NB4 (cell line): ENCODE data around the gene SLC12A4.

Source experiments
- DNase-seq: peaks from one replicate; pipeline ENCODE4 v3.0.0; 2010; ENCODE audit warnings: low read depth
- H3K4me3 ChIP-seq: one replicate; pipeline ENCODE4 v1.5.1; 2011; ENCODE audit warnings: mild to moderate bottlenecking, low read depth, low read length, moderate library complexity
- CTCF ChIP-seq: IDR thresholded peaks from one replicate; pipeline ENCODE4 v1.5.1; 2012; ENCODE audit warnings: low read depth, low read length
- MAX ChIP-seq: IDR thresholded peaks from 2 replicates; pipeline ENCODE4 v1.6.1; 2011; ENCODE audit warnings: low read depth, low read length
- MYC ChIP-seq: IDR thresholded peaks from 2 replicates; pipeline ENCODE4 v1.6.1; 2011; ENCODE audit warnings: low read depth, low read length
- POLR2A ChIP-seq: IDR thresholded peaks from 2 replicates; pipeline ENCODE4 v1.6.1; 2011; ENCODE audit warnings: mild to moderate bottlenecking; ENCODE audit not compliant: insufficient read length; ENCODE audit errors: extremely low read depth

SLC12A4 gene

GRCh38 chr16:67944690-67945391 is 23.6 kb downstream of the SLC12A4 start:
- DNase-seq: no peak
- no peak overlapping the region for H3K4me3 ChIP-seq
- TF ChIP-seq CTCF: no peak
- TF ChIP-seq POLR2A: no peak
- TF ChIP-seq MAX: no peak
- no peak for TF ChIP-seq MYC

- no peak within 1 kb of the TSS for H3K4me3 ChIP-seq
- TF ChIP-seq MYC: no peak
- TF ChIP-seq MAX: no peak
- TF ChIP-seq POLR2A: no peak
- no peak for TF ChIP-seq CTCF
- DNase-seq: no peak
Observed at GRCh38 chr16:67943619-67944504, 24.6 kb downstream of the SLC12A4 start, which contains the start of gene LCAT. Gene LCAT, minus strand, starts transcription at chr16:67944120. Its CDS starts 19 bp downstream, at chr16:67944101.

GRCh38 chr16:67943256-67943618 is 25.2 kb downstream of the SLC12A4 start:
- TF ChIP-seq POLR2A (no peak), MAX (no peak), MYC (no peak), CTCF (no peak)
- no peak overlapping the region for H3K4me3 ChIP-seq
- DNase-seq: no peak

GRCh38 chr16:67942510-67943255 is 25.8 kb downstream of the SLC12A4 start:
- no peak for DNase-seq
- TF ChIP-seq CTCF (no peak), POLR2A (no peak), MYC (no peak), MAX (no peak)
- no peak overlapping the region for H3K4me3 ChIP-seq

- TF ChIP-seq CTCF (peak; percentile 92), MYC (no peak)
- H3K4me3 ChIP-seq: no peak overlapping the region
- DNase-seq: peak; percentile 68
Observed at GRCh38 chr16:67942200-67942509, 26.3 kb downstream of the SLC12A4 start.
